ENCODE measurements around the gene ZNF814.
"Not testable (repeated sequence)": the region's sequence is repeated elsewhere in the genome, so short reads cannot be mapped to it uniquely, and the experiment has no call there.

Gene ZNF814

DNA sequence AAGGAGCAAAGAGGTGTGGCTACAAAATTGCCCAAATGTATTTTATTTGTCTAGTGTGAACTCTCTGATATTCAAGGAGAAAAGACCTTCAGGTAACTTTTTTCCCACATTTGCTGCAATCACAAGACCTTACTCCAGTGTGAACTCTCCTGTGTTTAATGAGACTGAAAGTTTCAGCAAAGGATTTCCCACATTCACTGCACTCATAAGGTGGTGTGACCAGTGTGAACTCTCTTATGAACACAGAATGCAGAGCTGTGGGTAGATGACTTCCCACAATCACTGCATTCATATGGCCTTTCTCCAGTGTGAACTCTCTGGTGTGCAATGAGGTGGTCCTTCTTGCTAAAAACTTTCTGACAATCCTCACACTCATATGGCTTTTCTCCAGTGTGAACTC lies 16.4 kb downstream of the ZNF814 start:
- H3K9me2 ChIP-seq (replicated peaks; ENCODE audit: insufficient read depth, low read length) = no peaks in the 10 kb centered on the region
- TF ChIP-seq EZH2phosphoT487 (IDR thresholded peaks at IDR 0.05; ENCODE audit: low read length) = no peak
- TF ChIP-seq, protein P1, sequence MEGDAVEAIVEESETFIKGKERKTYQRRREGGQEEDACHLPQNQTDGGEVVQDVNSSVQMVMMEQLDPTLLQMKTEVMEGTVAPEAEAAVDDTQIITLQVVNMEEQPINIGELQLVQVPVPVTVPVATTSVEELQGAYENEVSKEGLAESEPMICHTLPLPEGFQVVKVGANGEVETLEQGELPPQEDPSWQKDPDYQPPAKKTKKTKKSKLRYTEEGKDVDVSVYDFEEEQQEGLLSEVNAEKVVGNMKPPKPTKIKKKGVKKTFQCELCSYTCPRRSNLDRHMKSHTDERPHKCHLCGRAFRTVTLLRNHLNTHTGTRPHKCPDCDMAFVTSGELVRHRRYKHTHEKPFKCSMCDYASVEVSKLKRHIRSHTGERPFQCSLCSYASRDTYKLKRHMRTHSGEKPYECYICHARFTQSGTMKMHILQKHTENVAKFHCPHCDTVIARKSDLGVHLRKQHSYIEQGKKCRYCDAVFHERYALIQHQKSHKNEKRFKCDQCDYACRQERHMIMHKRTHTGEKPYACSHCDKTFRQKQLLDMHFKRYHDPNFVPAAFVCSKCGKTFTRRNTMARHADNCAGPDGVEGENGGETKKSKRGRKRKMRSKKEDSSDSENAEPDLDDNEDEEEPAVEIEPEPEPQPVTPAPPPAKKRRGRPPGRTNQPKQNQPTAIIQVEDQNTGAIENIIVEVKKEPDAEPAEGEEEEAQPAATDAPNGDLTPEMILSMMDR (IDR thresholded peaks at IDR 0.05; ENCODE audit: low read length) = no peak
- no peak for TF ChIP-seq EZH2 (optimal IDR thresholded peaks at IDR 0.05; ENCODE audit: low read depth, low read length)
- H3F3A ChIP-seq (ENCODE audit: insufficient read depth, low read length) = no peaks in the 10 kb centered on the region
- H3K4me1 ChIP-seq (ENCODE audit: low read length) = no peaks in the 10 kb centered on the region
- no peak for DNase-seq
- no peaks in the 10 kb centered on the region for H4K20me1 ChIP-seq (ENCODE audit: insufficient read depth, low read length)
- no peaks in the 10 kb centered on the region for H3K79me2 ChIP-seq (ENCODE audit: low read length)
- no peaks in the 10 kb centered on the region for H3K36me3 ChIP-seq (replicated peaks; ENCODE audit: insufficient read depth, low read length)
- H3K27me3 ChIP-seq (replicated peaks; ENCODE audit: insufficient read depth, low read length) = no peaks in the 10 kb centered on the region
- H3K4me3 ChIP-seq (ENCODE audit: low read length) = no peak overlapping the region
- H3K9ac ChIP-seq (ENCODE audit: low read length) = no peak overlapping the region
- no peak overlapping the region for H3K4me2 ChIP-seq (ENCODE audit: low read depth, low read length)
- H2AFZ ChIP-seq (ENCODE audit: low read length) = no peak overlapping the region
- H3K27ac ChIP-seq (ENCODE audit: low read length) = no peak overlapping the region
- no peaks in the 10 kb centered on the region for H3K9me3 ChIP-seq (replicated peaks; ENCODE audit: insufficient read depth, low read length)

DNA sequence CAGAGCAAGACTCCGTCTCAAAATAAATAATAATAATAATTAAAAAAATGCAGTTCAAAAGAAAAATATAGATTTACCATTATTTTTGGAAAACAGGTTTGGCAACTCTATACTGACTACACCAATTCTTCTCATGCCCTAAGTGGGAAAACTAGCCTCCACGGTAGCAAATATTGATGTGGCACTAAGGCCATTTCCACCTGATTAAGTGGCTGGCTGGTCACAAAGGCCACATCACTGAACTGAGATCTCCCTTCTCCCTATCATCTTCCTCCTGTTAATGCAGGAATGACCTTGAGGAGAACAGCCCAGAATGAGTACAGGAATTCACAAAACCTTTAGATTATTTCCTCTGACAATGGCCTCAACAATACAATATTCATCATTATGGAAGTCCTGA lies 18.6 kb downstream of the ZNF814 start:
- no peaks in the 10 kb centered on the region for H4K20me1 ChIP-seq (ENCODE audit: insufficient read depth, low read length)
- H3K4me3 ChIP-seq (ENCODE audit: low read length) = no peak overlapping the region
- no peaks in the 10 kb centered on the region for H3K79me2 ChIP-seq (ENCODE audit: low read length)
- no peak for TF ChIP-seq EZH2phosphoT487 (IDR thresholded peaks at IDR 0.05; ENCODE audit: low read length)
- no peak for TF ChIP-seq EZH2 (optimal IDR thresholded peaks at IDR 0.05; ENCODE audit: low read depth, low read length)
- H2AFZ ChIP-seq (ENCODE audit: low read length) = no peak overlapping the region
- H3K9me3 ChIP-seq (replicated peaks; ENCODE audit: insufficient read depth, low read length) = no peaks in the 10 kb centered on the region
- no peaks in the 10 kb centered on the region for H3F3A ChIP-seq (ENCODE audit: insufficient read depth, low read length)
- H3K36me3 ChIP-seq (replicated peaks; ENCODE audit: insufficient read depth, low read length) = peaks cover 6% of the 10 kb centered on the region; the same call in 1 of the 2 replicates
- H3K4me2 ChIP-seq (ENCODE audit: low read depth, low read length) = no peak overlapping the region
- H3K9me2 ChIP-seq (replicated peaks; ENCODE audit: insufficient read depth, low read length) = no peaks in the 10 kb centered on the region
- DNase-seq = no peak
- no peak overlapping the region for H3K9ac ChIP-seq (ENCODE audit: low read length)
- no peaks in the 10 kb centered on the region for H3K4me1 ChIP-seq (ENCODE audit: low read length)
- no peaks in the 10 kb centered on the region for H3K27me3 ChIP-seq (replicated peaks; ENCODE audit: insufficient read depth, low read length)
- H3K27ac ChIP-seq (ENCODE audit: low read length) = no peak overlapping the region

DNA sequence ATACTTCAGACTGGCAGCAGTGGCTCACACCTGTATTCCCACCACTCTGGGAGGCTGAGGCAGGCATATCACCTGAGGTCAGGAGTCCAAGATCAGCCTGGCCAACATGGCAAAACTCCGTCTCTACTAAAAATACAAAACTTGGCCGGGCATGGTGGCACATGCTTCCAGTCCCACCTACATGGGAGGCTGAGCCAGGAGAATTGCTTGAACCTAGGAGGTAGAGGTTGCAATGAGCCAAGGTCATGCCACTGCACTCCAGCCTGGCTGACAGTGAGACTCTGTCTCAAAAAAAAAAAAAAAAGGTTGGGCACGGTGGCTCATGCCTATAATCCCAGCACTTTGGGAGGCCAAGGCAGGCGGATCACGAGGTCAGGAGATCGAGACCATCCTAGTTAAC lies 19.2 kb downstream of the ZNF814 start:
- not testable (repeated sequence) for H3F3A ChIP-seq (ENCODE audit: insufficient read depth, low read length); H3K36me3 ChIP-seq (replicated peaks; ENCODE audit: insufficient read depth, low read length); H3K27ac ChIP-seq (ENCODE audit: low read length); H4K20me1 ChIP-seq (ENCODE audit: insufficient read depth, low read length); H3K9ac ChIP-seq (ENCODE audit: low read length); H3K4me1 ChIP-seq (ENCODE audit: low read length); H3K9me2 ChIP-seq (replicated peaks; ENCODE audit: insufficient read depth, low read length); DNase-seq; H2AFZ ChIP-seq (ENCODE audit: low read length); H3K9me3 ChIP-seq (replicated peaks; ENCODE audit: insufficient read depth, low read length); H3K4me2 ChIP-seq (ENCODE audit: low read depth, low read length); H3K79me2 ChIP-seq (ENCODE audit: low read length); H3K27me3 ChIP-seq (replicated peaks; ENCODE audit: insufficient read depth, low read length); H3K4me3 ChIP-seq (ENCODE audit: low read length)

DNA sequence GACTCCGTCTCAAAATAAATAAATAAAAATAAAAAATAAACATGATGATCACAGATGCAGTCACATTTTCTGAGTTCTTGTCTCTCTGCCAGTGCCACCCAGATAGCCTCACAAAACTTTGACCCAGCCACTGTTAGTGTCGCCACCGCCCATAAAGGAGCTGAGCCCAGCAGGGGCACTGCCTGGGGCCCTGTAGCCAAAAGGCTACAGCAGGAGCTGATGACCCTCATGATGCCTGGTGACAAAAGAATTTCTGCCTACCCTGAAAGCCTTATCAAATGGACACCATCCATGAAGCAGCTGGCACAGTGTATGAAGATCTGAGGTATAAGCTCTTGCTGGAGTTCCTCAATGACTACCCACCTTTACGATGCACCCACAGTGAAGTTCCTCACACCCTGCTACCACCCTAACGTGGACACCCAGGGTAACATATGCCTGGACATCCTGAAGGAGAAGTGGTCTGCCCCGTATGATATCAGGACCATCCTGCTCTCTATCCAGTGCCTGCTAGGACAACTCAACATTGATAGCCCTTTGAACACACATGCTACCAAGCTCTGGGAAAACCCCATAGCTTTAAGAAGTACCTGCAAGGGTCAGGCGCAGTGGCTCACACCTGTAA lies 20.9 kb downstream of the ZNF814 start:
- Histone ChIP-seq H3K27me3 (replicated peaks; ENCODE audit: insufficient read depth, low read length) (no peaks in the 10 kb centered on the region), H3K4me1 (ENCODE audit: low read length) (no peaks in the 10 kb centered on the region), H3K9me3 (replicated peaks; ENCODE audit: insufficient read depth, low read length) (no peaks in the 10 kb centered on the region), H3K4me3 (ENCODE audit: low read length) (no peak overlapping the region), H3F3A (ENCODE audit: insufficient read depth, low read length) (no peaks in the 10 kb centered on the region), H4K20me1 (ENCODE audit: insufficient read depth, low read length) (no peaks in the 10 kb centered on the region), H3K36me3 (replicated peaks; ENCODE audit: insufficient read depth, low read length) (peaks cover 6% of the 10 kb centered on the region), H3K79me2 (ENCODE audit: low read length) (no peaks in the 10 kb centered on the region), H2AFZ (ENCODE audit: low read length) (no peak overlapping the region), H3K27ac (ENCODE audit: low read length) (no peak overlapping the region), H3K9ac (ENCODE audit: low read length) (no peak overlapping the region), H3K9me2 (replicated peaks; ENCODE audit: insufficient read depth, low read length) (no peaks in the 10 kb centered on the region), H3K4me2 (ENCODE audit: low read depth, low read length) (no peak overlapping the region)
- TF ChIP-seq EZH2phosphoT487 (IDR thresholded peaks at IDR 0.05; ENCODE audit: low read length) (no peak), EZH2 (optimal IDR thresholded peaks at IDR 0.05; ENCODE audit: low read depth, low read length) (no peak)
- TF ChIP-seq, protein P1 (IDR thresholded peaks at IDR 0.05; ENCODE audit: low read length) = no peak
- DNase-seq = no peak

DNA sequence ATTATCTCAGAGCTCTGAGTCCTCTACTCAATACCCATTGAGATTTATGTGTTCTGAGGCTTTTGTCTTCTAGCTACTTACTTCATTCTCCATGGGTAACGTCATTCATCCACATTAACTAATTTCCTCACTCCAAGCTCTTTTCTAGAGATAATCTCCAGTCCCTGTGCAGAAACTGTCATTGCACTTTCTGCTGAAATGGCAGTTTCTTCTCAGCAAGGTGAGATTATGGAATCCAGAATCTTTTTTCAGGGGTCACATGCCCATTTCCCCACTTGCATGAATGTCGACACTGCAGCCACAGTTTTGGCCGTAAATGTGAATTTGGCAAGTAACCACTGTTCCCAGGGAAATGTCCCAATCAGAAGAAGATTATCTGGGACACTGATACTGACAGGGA lies 26.5 kb downstream of the ZNF814 start:
- DNase-seq; H3K9me3 ChIP-seq (replicated peaks; ENCODE audit: insufficient read depth, low read length); H3K4me3 ChIP-seq (ENCODE audit: low read length); H3K9ac ChIP-seq (ENCODE audit: low read length); H3K27ac ChIP-seq (ENCODE audit: low read length); H2AFZ ChIP-seq (ENCODE audit: low read length); H3K4me2 ChIP-seq (ENCODE audit: low read depth, low read length); H3K27me3 ChIP-seq (replicated peaks; ENCODE audit: insufficient read depth, low read length); H4K20me1 ChIP-seq (ENCODE audit: insufficient read depth, low read length); H3K4me1 ChIP-seq (ENCODE audit: low read length); H3F3A ChIP-seq (ENCODE audit: insufficient read depth, low read length); H3K79me2 ChIP-seq (ENCODE audit: low read length); H3K9me2 ChIP-seq (replicated peaks; ENCODE audit: insufficient read depth, low read length): not testable (repeated sequence)
- H3K36me3 ChIP-seq (replicated peaks; ENCODE audit: insufficient read depth, low read length) = peaks cover 12% of the 10 kb centered on the region

DNA sequence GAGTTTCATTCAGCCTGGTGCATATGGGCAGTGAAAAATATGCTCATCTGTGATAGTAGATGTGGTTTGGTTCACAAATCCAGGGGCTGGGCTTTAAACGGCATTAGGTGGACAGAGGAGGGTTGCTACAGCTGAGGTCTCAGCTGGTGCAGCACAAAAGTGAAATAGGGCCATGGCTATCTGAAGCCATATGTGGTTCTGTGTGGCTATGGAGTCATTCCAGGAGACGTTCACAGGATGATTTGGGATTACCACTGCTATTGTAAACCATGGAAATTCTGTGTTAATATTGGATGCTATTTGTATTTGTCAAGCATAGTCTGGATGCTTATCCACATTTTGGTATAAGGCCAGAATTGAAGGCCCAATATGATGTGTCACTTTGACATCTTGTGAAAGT lies 34.7 kb downstream of the ZNF814 start:
- H3K27ac ChIP-seq (ENCODE audit: low read length); H3K27me3 ChIP-seq (replicated peaks; ENCODE audit: insufficient read depth, low read length); DNase-seq; H4K20me1 ChIP-seq (ENCODE audit: insufficient read depth, low read length); H3K9me2 ChIP-seq (replicated peaks; ENCODE audit: insufficient read depth, low read length); H3K9me3 ChIP-seq (replicated peaks; ENCODE audit: insufficient read depth, low read length); H3K9ac ChIP-seq (ENCODE audit: low read length); H3K36me3 ChIP-seq (replicated peaks; ENCODE audit: insufficient read depth, low read length); H3F3A ChIP-seq (ENCODE audit: insufficient read depth, low read length); H3K4me1 ChIP-seq (ENCODE audit: low read length); H3K4me2 ChIP-seq (ENCODE audit: low read depth, low read length); H2AFZ ChIP-seq (ENCODE audit: low read length); H3K4me3 ChIP-seq (ENCODE audit: low read length): not testable (repeated sequence)
- peaks cover 16% of the 10 kb centered on the region; the same call in 1 of the 2 replicates for H3K79me2 ChIP-seq (ENCODE audit: low read length)
